GM12878 (cell line): ENCODE measurements around the gene ELANE.
A peak's percentile ranks its signal among the peaks of the same experiment; 100 is the strongest.

Experiments
- ETV6 ChIP-seq, 2 experiments: fragments of 450-650 bp in 1 of 2; IDR thresholded peaks in 1 of 2; conservative IDR thresholded peaks in 1 of 2; 2 replicates each; pipeline ENCODE4 v1.6.1; 2014; ENCODE audit warnings: antibody characterized with exemption in 1 of 2, borderline replicate concordance in 1 of 2, low read depth in 1 of 2, mild to moderate bottlenecking in 1 of 2, moderate library complexity in 1 of 2
- POLR2A ChIP-seq: IDR thresholded peaks from 2 replicates; pipeline ENCODE4 v1.6.1; 2011; ENCODE audit warnings: low read depth, mild to moderate bottlenecking, low read length
- POLR2AphosphoS2 ChIP-seq: IDR thresholded peaks from 2 replicates; pipeline ENCODE4 v1.6.1; 2011; ENCODE audit warnings: low read depth, mild to moderate bottlenecking, low read length, improper control_type of control experiment, moderate library complexity

- TF ChIP-seq POLR2A (0 out of 2 replicates have a peak, but pooled peaks have one; percentile 29), POLR2AphosphoS2 (no peak), ETV6 (conservative IDR thresholded peaks at IDR 0.05 in 1 of 2, IDR thresholded peaks at IDR 0.05 in 1 of 2; ENCODE audit: borderline replicate concordance in 1 of 2, low read depth in 1 of 2) (no peak)
These were observed 14.7 kb downstream of the ELANE start for GRCh38 chr19:866769-867300.
